SIG-M5 treated with dmso at 0.1 percent for 504 hours (cell line): ENCODE results near the gene PDZRN4.
"Not testable (repeated sequence)": the region's sequence is repeated elsewhere in the genome, so short reads cannot be mapped to it uniquely, and the experiment has no call there.

ENCODE experiments used
- DNase-seq: peaks from one replicate; lab custom pipeline; 2025; ENCODE audit not compliant: unreplicated experiment; lab: John Stamatoyannopoulos, UW

The PDZRN4 gene

GRCh38 chr12:41188058-41188840 lies at the start of gene PDZRN4:
Gene PDZRN4 (plus strand): TSS chr12:41188320.
- no peak for DNase-seq

- no peak for DNase-seq
Measured at GRCh38 chr12:41140117-41140516, 48.0 kb upstream of the PDZRN4 start.

- no peak for DNase-seq
Measured at GRCh38 chr12:41141104-41141503, 47.0 kb upstream of the PDZRN4 start.

GRCh38 chr12:41142376-41142775 lies 45.7 kb upstream of the PDZRN4 start:
- DNase-seq, result no peak

GRCh38 chr12:41151793-41152192 lies 36.3 kb upstream of the PDZRN4 start:
- DNase-seq, result no peak

GRCh38 chr12:41162461-41162860 lies 25.7 kb upstream of the PDZRN4 start:
- no peak for DNase-seq

- no peak for DNase-seq
Measured at GRCh38 chr12:41167701-41168100, 20.4 kb upstream of the PDZRN4 start.

- no peak for DNase-seq
Measured at GRCh38 chr12:41174602-41175001, 13.5 kb upstream of the PDZRN4 start.

GRCh38 chr12:41179507-41179906 lies 8.6 kb upstream of the PDZRN4 start:
- not testable (repeated sequence) for DNase-seq

- DNase-seq, result no peak
Measured at GRCh38 chr12:41184864-41185263, 3.3 kb upstream of the PDZRN4 start.

GRCh38 chr12:41186026-41186425 lies 2.1 kb upstream of the PDZRN4 start:
- DNase-seq, result peak; percentile 9

GRCh38 chr12:41188841-41189394 lies 798 bp downstream of the PDZRN4 start:
- DNase-seq, result no peak

GRCh38 chr12:41189395-41190251 lies 1.5 kb downstream of the PDZRN4 start:
- DNase-seq, result no peak

GRCh38 chr12:41190338-41190737 lies 2.2 kb downstream of the PDZRN4 start:
- DNase-seq, result peak; percentile 3

GRCh38 chr12:41191549-41191948 lies 3.4 kb downstream of the PDZRN4 start:
- DNase-seq, result not testable (repeated sequence)

GRCh38 chr12:41193311-41193710 lies 5.2 kb downstream of the PDZRN4 start:
- no peak for DNase-seq

GRCh38 chr12:41202051-41202450 lies 13.9 kb downstream of the PDZRN4 start:
- no peak for DNase-seq

GRCh38 chr12:41205070-41205709 lies 17.1 kb downstream of the PDZRN4 start:
- no peak for DNase-seq

- DNase-seq, result no peak
Measured at GRCh38 chr12:41206298-41206697, 18.2 kb downstream of the PDZRN4 start.

GRCh38 chr12:41211448-41211847 lies 23.3 kb downstream of the PDZRN4 start:
- no peak for DNase-seq

- no peak for DNase-seq
Measured at GRCh38 chr12:41212625-41213024, 24.5 kb downstream of the PDZRN4 start.
